Body of pancreas (tissue), 4 donors: ENCODE measurements around the gene PLA2G15. TPM values are rescaled to one million over a fixed set of nuclear protein-coding genes. Genes with fewer than 3 reads are reported as not detected.

Source experiments
- ATAC-seq: fragments of 150-250 bp; one replicate; pipeline ENCODE4 v1.9.1; 2016
- DNase-seq, 4 donors: peaks; one replicate each; pipeline ENCODE4 v3.0.0-alpha.2; 2019
- H3K27ac ChIP-seq, 4 donors: fragments of 200-600 bp; sonication (generic); 1 replicate in 3 of 4; 2 replicates in 1 of 4; pipeline versions ENCODE4 v1.5.1 to v1.6.1; 2016 to 2019; ENCODE audit warnings: mild to moderate bottlenecking in 1 of 4, mixed read lengths in 1 of 4, moderate library complexity in 1 of 4
- H3K27me3 ChIP-seq, 2 donors: fragments of 200-600 bp; sonication (generic); one replicate each; pipeline ENCODE4 v1.6.0; 2016; ENCODE audit warnings: mild to moderate bottlenecking in 1 of 2
- H3K36me3 ChIP-seq, 2 donors: fragments of 200-600 bp; sonication (generic); replicated peaks in 1 of 2; 2 replicates each; pipeline ENCODE4 v1.5.1; 2016; ENCODE audit warnings: low read depth in 2 of 2; ENCODE audit not compliant: insufficient read depth in 1 of 2
- H3K4me1 ChIP-seq: fragments of 200-600 bp; sonication (generic); one replicate; pipeline ENCODE4 v1.6.0; 2016
- H3K4me3 ChIP-seq, 2 donors: fragments of 200-600 bp; sonication (generic); 1 replicate in 1 of 2; 2 replicates in 1 of 2; pipeline ENCODE4 v1.5.1; 2016 to 2019
- H3K9me3 ChIP-seq, 3 donors: fragments of 200-600 bp; sonication (generic); 1 replicate in 2 of 3; 2 replicates in 1 of 3; pipeline ENCODE4 v1.5.1; 2016
- POLR2A ChIP-seq, 3 donors: fragments of 450-650 bp; IDR thresholded peaks; one replicate each; pipeline ENCODE4 v1.6.1; 2016; ENCODE audit warnings: antibody characterized with exemption in 3 of 3, mild to moderate bottlenecking in 2 of 3
- WGBS, 2 donors: methylation state at CpG; one replicate each; pipeline ENCODE4 v1.1.5; 2017; 5-methylcytosine and 5-hydroxymethylcytosine counted together
- intact Hi-C: fragments of 100-400 bp; cut with DNase I; formaldehyde crosslinking; loops from one replicate; pipeline ENCODE4 v1.15.1; 2023
- total RNA-seq, 2 donors: library from RNA; depleted of rRNA; stranded (reverse); fragments of >200 nt; gene quantifications; one replicate each; pipeline ENCODE4 v1.1.0, GENCODE V29; 2016
- TF ChIP-seq, protein P1 (sequence below), 7 experiments: fragments of 450-650 bp in 4 of 7; fragments of 200-600 bp in 3 of 7; sonication (generic) in 3 of 7; IDR thresholded peaks; one replicate each; pipeline ENCODE4 v1.5.1; 2016 to 2019; ENCODE audit warnings: antibody characterized with exemption in 7 of 7

Gene PLA2G15
- total RNA-seq, 2 donors from 2014 or later = 8.2 to 9.6 TPM

DNA sequence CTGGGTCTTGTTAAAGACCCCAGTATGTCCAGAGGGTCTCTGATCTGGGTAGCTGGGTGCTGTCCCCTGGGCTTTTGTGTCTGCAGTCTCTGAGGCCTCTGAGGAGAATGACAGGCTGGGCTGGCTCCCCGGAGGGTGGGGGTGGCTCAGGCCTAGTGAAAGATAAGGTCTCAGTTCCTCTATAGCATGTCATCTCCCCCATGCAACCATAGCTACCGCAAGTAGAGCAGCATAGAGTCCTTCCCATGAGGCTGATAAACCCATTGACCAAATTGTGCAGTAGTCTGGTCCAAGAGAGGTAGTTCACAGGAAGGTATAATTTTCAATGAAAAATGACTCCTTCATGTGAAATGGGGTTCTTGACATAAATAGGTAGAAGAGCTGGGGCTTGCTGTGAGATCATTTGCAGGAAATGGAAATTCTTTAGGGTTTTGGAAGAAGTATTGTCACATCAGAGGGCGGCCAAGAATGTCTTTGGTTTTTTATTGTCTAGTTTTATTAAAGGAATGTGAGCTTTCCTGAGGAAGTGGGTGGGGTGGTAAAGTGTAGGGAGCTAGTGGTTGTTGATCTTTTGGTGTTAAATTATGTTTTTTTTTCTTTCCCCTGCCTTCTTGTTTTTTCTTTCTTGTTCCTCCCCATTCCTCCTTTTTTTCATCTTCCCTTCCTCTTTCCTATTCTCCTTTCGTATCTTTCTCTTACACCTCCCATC, 44.6 kb downstream of the PLA2G15 start:
- ATAC-seq = no peak
- no peak for DNase-seq
- H3K27ac ChIP-seq = peak overlapping the region in 1 of 4 donors; percentile 3
- H3K4me1 ChIP-seq = no peaks in the 10 kb centered on the region
- 55 to 64% methylated on average over 3 to 4 of the region's 4 CpGs for WGBS, 2 donors
- TF ChIP-seq, protein P1, sequence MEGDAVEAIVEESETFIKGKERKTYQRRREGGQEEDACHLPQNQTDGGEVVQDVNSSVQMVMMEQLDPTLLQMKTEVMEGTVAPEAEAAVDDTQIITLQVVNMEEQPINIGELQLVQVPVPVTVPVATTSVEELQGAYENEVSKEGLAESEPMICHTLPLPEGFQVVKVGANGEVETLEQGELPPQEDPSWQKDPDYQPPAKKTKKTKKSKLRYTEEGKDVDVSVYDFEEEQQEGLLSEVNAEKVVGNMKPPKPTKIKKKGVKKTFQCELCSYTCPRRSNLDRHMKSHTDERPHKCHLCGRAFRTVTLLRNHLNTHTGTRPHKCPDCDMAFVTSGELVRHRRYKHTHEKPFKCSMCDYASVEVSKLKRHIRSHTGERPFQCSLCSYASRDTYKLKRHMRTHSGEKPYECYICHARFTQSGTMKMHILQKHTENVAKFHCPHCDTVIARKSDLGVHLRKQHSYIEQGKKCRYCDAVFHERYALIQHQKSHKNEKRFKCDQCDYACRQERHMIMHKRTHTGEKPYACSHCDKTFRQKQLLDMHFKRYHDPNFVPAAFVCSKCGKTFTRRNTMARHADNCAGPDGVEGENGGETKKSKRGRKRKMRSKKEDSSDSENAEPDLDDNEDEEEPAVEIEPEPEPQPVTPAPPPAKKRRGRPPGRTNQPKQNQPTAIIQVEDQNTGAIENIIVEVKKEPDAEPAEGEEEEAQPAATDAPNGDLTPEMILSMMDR (IDR thresholded peaks at IDR 0.05) = no peak
- TF ChIP-seq POLR2A (IDR thresholded peaks at IDR 0.05) = no peak
- no peaks in the 10 kb centered on the region for H3K9me3 ChIP-seq
- H3K36me3 ChIP-seq = no peaks in the 10 kb centered on the region
- no peak overlapping the region for H3K4me3 ChIP-seq
- intact Hi-C loops = no loop called here
- no peaks in the 10 kb centered on the region for H3K27me3 ChIP-seq

DNA sequence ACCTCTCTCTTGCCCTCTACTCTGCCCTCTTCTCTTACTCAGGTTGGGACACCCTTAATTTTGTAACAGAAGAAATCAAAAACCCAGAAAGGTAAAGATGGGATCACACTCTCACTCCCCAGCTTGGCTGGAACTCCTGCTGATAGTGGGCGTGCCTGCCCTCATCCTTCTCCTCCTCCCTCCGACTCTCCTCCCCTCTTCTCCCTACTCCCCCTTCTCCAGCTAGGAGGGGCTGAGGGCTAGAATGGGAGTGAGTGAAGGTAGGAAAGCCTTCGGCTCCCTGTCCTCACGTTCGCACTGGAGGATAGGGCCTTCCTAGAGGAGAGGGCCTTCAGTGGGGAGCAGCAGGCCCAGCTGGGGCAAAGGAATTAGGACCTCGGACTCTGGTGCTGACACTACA, 45.3 kb downstream of the PLA2G15 start:
- H3K4me1 ChIP-seq = no peaks in the 10 kb centered on the region
- H3K27me3 ChIP-seq = no peaks in the 10 kb centered on the region
- H3K4me3 ChIP-seq = no peak overlapping the region
- DNase-seq = no peak
- no peak for ATAC-seq
- intact Hi-C loops = no loop called here
- no peaks in the 10 kb centered on the region for H3K36me3 ChIP-seq
- 68 to 83% methylated on average over 5 to 6 of the region's 6 CpGs for WGBS, 2 donors
- TF ChIP-seq POLR2A (IDR thresholded peaks at IDR 0.05) = no peak
- TF ChIP-seq, protein P1 (IDR thresholded peaks at IDR 0.05) = no peak
- H3K9me3 ChIP-seq = no peaks in the 10 kb centered on the region
- peak overlapping the region in 1 of 4 donors; percentile 2 for H3K27ac ChIP-seq

- intact Hi-C loops = no loop called here
- Histone ChIP-seq H3K4me3 (no peak overlapping the region), H3K27me3 (no peaks in the 10 kb centered on the region), H3K9me3 (no peaks in the 10 kb centered on the region), H3K4me1 (peaks cover 3% of the 10 kb centered on the region), H3K27ac (no peak overlapping the region), H3K36me3 (no peaks in the 10 kb centered on the region)
- no peak for DNase-seq
- TF ChIP-seq, protein P1 (IDR thresholded peaks at IDR 0.05) = no peak
- TF ChIP-seq POLR2A (IDR thresholded peaks at IDR 0.05) = no peak
- 87 to 92% methylated on average over 4 of the region's 4 CpGs for WGBS, 2 donors
- ATAC-seq = no peak
These were observed 46.1 kb downstream of the PLA2G15 start for GRCh38 chr16:68291227-68291626.

GRCh38 chr16:68292425-68292824, 47.3 kb downstream of the PLA2G15 start:
- H3K27me3 ChIP-seq = no peaks in the 10 kb centered on the region
- 97 to 100% methylated on average over 5 of the region's 5 CpGs for WGBS, 2 donors
- H3K4me3 ChIP-seq = no peak overlapping the region
- H3K9me3 ChIP-seq = no peaks in the 10 kb centered on the region
- no peak for DNase-seq
- no peaks in the 10 kb centered on the region for H3K36me3 ChIP-seq
- H3K27ac ChIP-seq = no peak overlapping the region
- ATAC-seq = no peak
- intact Hi-C loops = no loop called here
- TF ChIP-seq POLR2A (IDR thresholded peaks at IDR 0.05) = no peak
- TF ChIP-seq, protein P1 (IDR thresholded peaks at IDR 0.05) = no peak
- H3K4me1 ChIP-seq = peaks cover 11% of the 10 kb centered on the region

DNA sequence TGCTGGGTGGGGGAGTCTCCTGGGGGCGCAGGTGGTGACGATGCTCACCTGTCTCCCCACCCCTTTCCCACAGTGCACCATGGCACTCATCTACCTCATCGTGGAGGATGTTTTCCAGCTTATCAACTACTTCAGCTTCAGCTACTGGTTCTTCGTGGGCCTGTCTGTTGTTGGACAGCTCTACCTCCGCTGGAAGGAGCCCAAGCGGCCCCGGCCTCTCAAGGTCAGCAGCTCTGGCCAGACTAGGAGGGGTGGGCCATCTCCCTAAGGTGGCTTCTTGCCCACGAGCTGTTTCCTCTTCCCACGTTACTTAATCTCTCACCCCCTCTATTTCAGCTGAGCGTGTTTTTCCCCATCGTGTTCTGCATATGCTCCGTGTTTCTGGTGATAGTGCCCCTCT, 51.1 kb downstream of the PLA2G15 start:
- Histone ChIP-seq H3K27ac (peak overlapping the region in 1 of 4 donors; percentile 23), H3K9me3 (no peaks in the 10 kb centered on the region), H3K4me1 (peaks cover 15% of the 10 kb centered on the region), H3K27me3 (no peaks in the 10 kb centered on the region), H3K36me3 (peaks cover 0 to 13% of the 10 kb centered on the region in 2 donors), H3K4me3 (no peak overlapping the region)
- 33 to 37% methylated on average over 12 of the region's 12 CpGs for WGBS, 2 donors
- peak; percentile 50 for ATAC-seq
- peak; percentile 24 to 62 (median 40) for DNase-seq
- no peak for TF ChIP-seq POLR2A (IDR thresholded peaks at IDR 0.05)
- TF ChIP-seq, protein P1 (IDR thresholded peaks at IDR 0.05) = no peak
- intact Hi-C loops = no loop called here
